Astrocyte (in vitro differentiated cells and primary cell): ENCODE results near the gene CLDN34.

Experiments
- EZH2 ChIP-seq: IDR thresholded peaks from 2 replicates; pipeline ENCODE4 v1.6.1; 2012; ENCODE audit warnings: mild to moderate bottlenecking, low read length, inconsistent platforms; ENCODE audit not compliant: insufficient read depth
- TF ChIP-seq, protein P1 (sequence below): IDR thresholded peaks from 2 replicates; pipeline ENCODE4 v1.5.1; 2011; ENCODE audit warnings: low read depth, mild to moderate bottlenecking, inconsistent platforms, low read length, moderate library complexity; ENCODE audit not compliant: insufficient read depth

DNA sequence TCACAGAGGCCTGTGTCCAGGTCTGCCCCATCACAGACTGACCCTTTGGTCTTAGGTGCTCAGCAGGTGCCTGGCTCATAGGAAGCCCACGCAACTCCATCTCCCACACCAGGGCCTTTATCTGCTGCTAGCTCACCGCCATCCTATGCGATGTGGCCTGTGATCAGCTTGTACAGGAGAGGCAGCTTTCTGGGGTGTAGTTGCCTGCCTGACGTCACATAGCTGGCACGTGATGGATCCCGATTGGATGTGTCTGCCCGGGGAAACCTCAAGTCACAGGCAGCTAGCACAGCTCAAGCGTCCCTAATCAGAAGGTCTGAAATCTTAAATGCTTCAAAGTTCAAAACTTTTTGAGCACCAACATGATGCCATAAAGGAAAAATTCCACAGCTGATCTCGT is 41.2 kb upstream of the CLDN34 start:
- TF ChIP-seq, protein P1, sequence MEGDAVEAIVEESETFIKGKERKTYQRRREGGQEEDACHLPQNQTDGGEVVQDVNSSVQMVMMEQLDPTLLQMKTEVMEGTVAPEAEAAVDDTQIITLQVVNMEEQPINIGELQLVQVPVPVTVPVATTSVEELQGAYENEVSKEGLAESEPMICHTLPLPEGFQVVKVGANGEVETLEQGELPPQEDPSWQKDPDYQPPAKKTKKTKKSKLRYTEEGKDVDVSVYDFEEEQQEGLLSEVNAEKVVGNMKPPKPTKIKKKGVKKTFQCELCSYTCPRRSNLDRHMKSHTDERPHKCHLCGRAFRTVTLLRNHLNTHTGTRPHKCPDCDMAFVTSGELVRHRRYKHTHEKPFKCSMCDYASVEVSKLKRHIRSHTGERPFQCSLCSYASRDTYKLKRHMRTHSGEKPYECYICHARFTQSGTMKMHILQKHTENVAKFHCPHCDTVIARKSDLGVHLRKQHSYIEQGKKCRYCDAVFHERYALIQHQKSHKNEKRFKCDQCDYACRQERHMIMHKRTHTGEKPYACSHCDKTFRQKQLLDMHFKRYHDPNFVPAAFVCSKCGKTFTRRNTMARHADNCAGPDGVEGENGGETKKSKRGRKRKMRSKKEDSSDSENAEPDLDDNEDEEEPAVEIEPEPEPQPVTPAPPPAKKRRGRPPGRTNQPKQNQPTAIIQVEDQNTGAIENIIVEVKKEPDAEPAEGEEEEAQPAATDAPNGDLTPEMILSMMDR, result no peak
- no peak for TF ChIP-seq EZH2
